Measurements from ENCODE around the gene NPAS3.

The NPAS3 gene

DNA sequence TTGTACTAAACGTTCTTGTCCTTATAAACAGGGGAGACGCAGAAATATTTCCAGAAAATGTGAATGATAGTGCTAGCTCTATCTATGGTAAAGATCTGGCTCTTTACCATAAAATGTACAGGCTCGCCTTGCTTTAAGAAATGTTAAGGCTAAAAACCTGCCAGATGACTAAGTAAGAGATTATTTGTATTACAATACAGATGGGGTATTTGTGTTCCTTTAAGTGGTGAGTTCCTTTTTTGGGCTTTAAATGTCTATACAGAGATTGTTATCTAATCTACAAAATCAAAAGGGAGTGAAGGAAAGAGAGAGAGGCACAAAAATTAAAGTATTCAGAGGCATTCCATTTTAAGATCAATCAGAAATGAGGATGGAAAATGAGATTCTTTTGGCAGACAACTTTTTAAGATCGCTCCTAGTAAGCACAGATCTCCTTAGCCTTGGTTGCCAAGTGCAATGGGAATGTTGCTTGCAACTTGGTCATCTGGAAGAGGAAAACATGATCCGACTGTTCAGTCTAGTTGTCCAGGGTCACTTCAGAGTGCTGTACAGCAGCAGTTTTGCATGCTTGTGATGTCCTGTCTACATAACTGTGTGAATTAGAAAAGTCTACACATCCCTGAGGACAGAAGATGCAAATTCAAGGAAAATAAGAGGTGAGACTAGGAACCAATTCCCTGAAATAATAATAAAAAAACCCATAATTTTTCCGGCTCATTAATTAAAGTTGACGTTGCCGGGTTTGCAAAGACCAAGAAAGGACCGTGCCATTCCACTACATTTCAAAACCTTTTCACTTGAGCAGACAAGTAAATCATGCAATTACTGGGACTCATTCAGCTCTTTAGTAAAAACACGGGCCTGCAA lies 631.4 kb downstream of the NPAS3 start:
- DNase-seq (ENCODE audit: low spot score), result no peak
- TF ChIP-seq, protein P1, sequence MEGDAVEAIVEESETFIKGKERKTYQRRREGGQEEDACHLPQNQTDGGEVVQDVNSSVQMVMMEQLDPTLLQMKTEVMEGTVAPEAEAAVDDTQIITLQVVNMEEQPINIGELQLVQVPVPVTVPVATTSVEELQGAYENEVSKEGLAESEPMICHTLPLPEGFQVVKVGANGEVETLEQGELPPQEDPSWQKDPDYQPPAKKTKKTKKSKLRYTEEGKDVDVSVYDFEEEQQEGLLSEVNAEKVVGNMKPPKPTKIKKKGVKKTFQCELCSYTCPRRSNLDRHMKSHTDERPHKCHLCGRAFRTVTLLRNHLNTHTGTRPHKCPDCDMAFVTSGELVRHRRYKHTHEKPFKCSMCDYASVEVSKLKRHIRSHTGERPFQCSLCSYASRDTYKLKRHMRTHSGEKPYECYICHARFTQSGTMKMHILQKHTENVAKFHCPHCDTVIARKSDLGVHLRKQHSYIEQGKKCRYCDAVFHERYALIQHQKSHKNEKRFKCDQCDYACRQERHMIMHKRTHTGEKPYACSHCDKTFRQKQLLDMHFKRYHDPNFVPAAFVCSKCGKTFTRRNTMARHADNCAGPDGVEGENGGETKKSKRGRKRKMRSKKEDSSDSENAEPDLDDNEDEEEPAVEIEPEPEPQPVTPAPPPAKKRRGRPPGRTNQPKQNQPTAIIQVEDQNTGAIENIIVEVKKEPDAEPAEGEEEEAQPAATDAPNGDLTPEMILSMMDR (IDR thresholded peaks at IDR 0.05; ENCODE audit: extremely low read depth, missing control alignments), result no peak

DNA sequence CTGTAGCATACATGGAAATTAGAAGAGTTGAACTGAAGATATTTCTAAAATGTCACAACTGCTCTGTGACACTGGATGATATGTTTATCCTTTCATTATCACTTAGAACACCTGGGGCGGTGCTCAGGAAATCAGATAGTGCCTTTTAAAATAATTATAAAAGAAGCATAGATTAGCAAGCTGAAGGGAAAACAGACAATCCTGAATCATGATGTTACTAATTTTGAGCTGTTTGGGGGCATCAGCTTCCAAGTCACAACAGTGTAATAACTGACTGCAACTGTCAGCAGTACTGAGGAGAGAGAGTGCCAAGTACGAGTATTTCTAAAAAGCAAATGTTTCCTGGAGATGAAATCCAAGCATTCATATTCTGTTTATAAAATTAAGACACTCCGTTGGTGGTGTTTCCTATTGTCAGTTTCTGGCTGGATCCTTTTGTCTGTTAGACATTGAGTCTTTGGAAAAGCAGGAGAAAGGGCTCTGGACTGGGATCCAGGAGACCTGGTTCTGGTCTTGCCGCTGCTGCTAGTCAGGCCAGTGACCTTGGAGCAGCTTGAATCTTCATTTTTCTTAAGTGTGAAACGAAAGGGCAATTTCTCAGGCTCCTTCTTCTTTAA lies 632.1 kb downstream of the NPAS3 start:
- TF ChIP-seq, protein P1 (IDR thresholded peaks at IDR 0.05; ENCODE audit: extremely low read depth, missing control alignments), result no peak
- DNase-seq (ENCODE audit: low spot score), result no peak

DNA sequence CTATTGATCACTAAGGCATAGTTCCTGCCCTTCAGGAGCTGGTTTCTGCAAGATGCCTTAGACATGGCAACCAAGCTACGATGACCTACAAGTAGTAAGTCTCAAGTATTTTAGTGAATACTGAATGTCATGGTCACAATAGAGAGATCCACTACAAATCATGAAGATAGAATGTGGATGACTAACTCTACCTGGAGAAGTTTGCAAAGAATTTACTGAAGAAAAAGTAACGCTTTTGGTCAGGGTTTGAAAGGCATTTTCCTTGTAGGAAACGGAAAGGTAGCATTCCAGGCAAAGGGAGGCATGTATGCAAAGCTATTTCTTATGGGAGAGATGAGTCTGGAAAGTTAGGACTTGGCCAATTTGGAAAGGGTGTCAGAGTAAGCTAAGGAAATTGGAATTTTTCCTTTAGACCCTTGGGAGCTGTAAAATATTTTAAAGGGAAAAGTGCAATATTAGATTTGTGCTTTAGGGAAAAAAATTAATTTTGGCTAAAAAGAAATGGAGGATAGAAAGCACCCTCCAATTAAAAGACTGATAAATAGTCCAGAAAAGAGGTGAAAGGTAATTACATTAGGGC lies 634.7 kb downstream of the NPAS3 start:
- no peak for DNase-seq (ENCODE audit: low spot score)
- TF ChIP-seq, protein P1 (IDR thresholded peaks at IDR 0.05; ENCODE audit: extremely low read depth, missing control alignments), result no peak

DNA sequence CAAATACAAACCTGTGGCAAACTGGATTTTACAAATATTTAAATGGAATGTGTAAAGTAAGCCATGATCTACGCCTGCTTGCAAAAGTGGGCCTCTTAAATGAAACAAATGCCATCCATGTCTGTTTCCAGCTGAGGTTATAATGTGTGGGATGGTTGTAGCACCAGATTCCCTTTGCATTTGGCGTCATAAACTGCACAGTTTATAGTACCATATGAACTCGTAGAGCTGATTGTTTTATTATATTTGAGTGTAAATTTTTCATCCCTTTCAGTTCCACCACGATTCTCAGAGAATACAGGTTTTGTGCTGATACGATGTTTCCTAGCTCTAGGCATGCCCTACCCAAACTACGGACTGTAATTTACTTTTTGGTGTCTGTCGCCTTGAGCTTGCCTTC lies 637.3 kb downstream of the NPAS3 start:
- TF ChIP-seq, protein P1 (IDR thresholded peaks at IDR 0.05; ENCODE audit: extremely low read depth, missing control alignments), result no peak
- DNase-seq (ENCODE audit: low spot score), result no peak

DNA sequence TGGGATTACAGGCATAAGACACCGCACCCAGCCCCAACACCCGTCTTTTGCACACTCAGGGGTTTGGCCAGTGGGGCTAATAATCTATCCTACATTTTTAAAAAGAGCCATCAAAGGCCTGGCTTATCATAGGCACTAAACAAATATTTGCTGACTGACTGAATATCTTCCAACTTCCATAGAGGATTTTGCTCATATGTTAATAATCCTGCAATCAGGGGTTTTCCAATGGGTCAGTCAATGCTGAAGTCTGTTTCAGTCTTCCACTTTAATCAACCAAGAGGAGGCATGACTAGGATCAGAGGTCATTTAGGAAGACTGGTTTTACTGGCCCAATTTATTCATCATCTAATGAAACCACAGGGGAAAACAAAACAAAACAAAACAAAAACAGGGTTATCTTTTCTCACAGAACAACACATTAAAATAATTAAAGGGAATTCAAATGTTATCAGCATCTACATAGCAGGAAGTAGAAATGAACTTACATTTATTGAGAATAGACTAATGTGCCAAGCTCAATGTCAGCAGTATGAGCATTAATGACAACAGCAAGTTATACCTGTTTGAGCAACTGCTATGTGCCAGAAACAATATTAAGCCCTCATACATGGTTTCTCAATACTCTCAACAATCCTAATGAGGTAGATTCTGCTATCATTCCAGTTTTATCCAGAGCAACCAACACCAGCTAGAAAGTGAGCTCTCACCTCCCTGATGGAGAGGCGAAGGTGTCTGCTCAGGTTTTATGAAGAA lies 640.0 kb downstream of the NPAS3 start:
- DNase-seq (ENCODE audit: low spot score), result no peak
- TF ChIP-seq, protein P1 (IDR thresholded peaks at IDR 0.05; ENCODE audit: extremely low read depth, missing control alignments), result no peak

DNA sequence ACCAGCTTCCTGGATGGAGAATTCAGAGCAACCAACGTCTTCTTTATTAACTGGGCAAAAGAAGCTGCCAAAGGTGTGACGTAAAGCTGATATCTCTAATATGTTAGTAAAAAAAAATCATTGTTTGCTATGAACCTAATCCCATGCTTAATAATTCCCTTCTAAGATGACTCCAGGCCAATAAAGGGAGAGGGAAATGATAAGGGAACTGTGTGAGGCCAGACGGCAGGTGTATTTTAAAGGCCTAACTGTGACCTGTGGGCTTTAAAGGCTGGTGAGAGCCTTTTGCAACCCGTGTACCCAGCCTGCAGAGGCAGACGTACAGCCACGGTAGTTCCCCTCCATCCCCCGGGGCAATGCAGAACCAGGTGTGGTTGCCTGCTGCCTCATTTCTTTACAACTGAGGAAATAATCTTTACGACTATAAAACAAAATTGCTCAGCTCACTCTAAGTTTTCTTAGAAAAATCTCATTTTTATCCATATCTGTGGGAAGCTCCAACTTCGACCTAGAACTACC lies 641.6 kb downstream of the NPAS3 start:
- TF ChIP-seq, protein P1 (IDR thresholded peaks at IDR 0.05; ENCODE audit: extremely low read depth, missing control alignments), result no peak
- no peak for DNase-seq (ENCODE audit: low spot score)

All from GM20000 (cell line).